ENCODE results near the gene PABPN1L. TPM values are rescaled to one million over a fixed set of nuclear protein-coding genes. Genes with fewer than 3 reads are reported as not detected.

PABPN1L gene, protein sequence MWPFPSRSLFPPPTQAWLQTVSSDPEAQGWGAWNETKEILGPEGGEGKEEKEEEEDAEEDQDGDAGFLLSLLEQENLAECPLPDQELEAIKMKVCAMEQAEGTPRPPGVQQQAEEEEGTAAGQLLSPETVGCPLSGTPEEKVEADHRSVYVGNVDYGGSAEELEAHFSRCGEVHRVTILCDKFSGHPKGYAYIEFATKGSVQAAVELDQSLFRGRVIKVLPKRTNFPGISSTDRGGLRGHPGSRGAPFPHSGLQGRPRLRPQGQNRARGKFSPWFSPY
- polyA plus RNA-seq (ENCODE audit: insufficient read length in 12 of 12) = under 1 TPM in 1 of 12 donors, not detected in 11; 0.47 TPM
- long read RNA-seq, donor 1 = 0 reads
- long read RNA-seq, donor 2 = 0 reads
- long read RNA-seq, donor 3 = 0 reads
- long read RNA-seq, donor 4 = 0 reads
- long read RNA-seq, donor 5 = 0 reads
- long read RNA-seq, donor 6 = 0 reads
- long read RNA-seq, donor 7 = 0 reads
- long read RNA-seq, donor 8 = 0 reads
- long read RNA-seq, donor 9 = 0 reads
- long read RNA-seq, donor 10 = 0 reads
- long read RNA-seq, donor 11 = 0 reads

DNA sequence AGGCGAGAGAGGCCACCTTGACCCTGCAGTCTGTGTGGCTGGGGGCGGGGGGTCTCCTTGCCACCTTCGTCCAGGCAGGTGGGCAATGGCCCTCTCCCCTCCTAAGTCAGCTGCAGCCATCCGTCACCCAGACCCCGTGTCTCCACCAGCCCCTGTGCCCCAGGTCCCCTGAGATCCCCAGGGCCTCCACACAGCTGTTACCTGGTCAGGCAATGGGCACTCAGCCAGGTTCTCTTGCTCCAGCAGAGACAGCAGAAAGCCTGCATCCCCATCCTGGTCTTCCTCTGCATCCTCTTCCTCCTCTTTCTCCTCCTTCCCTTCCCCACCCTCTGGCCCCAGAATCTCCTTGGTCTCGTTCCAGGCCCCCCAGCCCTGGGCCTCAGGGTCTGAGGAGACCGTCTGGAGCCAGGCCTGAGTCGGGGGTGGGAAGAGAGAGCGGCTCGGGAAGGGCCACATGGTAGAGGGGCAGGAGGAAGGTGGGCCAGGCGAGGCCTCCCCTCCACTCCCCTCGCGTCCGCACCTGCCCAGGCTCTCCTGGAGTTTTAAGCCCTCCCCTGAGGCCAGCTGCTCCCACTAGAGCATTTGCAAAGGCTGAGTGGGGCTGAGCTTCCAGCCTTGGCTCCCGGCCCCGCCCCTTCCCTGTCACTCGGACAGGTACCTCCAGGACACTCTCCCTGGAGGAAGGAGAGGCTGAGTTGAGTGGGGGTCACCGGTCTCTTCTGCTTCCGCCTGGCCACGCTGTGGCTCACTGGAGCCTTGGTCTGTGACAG, at the start of gene PABPN1L:
PABPN1L (minus strand) TSS at position 510 of the 770 bp plus-strand sequence; CDS start at position 456, 54 bp downstream.
- DNase-seq = no peak

DNA sequence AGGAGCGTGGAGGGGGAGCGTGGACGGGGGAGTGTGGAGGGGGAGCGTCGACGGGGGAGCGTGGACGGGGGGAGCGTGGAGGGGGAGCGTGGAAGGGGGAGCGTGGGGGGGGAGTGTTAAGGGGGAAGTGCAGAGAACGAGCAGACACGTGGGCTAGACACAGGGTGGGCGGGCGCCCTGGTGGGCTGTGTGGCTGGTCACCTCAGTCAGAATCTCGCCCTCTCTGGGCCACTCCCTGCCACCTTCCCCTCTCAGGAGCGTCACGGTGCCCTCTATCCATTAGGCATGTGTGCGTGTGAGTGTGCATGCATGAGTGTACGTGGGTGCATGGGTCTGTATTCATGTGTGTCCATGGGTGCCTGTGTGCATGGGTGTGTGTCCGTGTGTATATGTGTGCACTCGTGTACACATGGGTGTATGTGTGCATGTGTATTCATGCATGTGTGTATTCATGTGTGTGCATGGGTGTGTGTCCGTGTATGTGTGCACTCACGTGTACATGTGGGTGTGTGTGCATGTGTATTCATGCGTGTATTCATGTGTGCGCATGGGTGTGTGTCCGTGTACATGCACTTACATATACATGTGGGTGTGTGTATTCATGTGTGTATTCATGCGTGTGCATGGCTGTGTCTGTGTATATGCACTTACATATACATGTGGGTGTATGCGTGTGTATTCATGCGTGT, 49.3 kb upstream of the PABPN1L start:
- no peak for DNase-seq

DNA sequence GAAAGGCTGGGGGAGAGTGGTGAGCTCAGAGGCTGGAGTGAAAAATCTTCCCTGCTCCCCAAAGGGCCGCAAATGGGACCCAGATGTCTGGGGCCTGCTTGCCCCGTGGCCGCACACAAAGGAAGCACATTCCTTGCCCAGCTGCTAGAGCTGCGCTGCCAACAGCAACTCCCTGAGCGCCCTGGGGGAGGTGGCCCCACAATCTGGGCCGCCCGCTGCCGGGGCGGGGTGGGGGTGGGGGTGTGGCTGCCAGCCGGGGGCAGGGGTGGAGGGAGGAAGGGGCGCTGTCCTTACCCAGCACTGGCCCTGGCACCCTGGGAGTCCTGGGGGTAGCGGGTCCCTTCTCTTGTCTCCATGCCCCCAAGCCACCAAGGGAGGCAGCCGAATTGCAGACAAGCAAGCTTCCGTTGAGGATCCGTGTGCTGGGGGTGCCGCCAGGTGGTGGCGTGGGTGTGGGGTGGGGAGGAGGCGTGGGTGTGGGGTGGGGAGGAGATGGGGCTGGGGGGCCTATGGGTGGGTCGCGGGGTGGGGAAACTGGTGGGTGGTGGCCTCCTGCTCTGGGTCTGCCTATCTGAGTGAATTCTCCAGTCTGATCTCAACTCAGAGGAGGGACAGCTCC, 48.4 kb upstream of the PABPN1L start:
- no peak for DNase-seq

DNA sequence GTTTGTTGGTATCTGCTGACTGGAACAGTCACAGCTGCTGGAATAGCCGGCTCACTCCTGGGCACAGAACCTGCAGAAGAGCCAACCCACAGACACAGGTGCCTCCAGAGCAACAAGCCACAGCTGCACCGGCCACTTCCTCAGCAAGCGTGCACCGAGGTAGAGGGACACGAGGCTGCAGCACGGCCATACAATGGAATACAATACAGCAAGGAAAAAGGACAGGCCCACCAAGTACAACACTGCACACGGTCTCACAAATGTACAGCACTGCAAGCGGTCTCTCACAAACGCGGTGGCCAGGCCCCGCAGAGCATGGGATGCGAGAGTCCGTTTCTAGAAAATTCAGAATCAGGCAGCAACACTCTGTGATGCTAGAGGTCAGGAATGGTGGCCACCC, 47.4 kb upstream of the PABPN1L start:
- no peak for DNase-seq

DNA sequence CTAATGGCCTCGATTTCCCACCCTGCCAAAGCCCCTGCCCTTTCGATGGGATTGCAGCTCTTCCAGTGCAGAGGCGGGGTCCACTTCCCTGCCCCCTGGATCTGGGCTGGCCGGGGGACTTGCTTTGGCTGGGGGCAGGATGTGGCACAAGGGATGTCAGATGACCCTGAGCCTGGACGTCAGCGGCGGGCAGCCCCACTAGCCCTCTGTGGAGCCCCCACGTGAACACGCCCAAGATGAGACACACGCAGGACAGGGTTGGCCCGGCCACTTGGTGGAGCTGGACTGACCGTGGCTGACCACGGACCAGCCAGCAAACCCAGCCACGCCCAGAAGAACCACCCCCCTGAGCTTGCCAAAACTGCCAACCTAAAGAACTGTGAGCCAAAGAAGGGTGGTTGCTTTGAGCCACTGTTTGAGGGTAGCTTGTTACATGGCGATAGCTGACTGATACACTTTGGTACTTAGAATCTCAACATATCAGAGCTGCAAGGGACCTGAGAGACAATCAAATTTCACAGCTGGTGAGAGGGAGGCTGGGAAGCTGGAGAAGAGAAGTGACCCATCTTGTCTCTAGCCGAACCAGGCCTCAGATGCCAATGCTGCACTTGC, 46.6 kb upstream of the PABPN1L start:
- DNase-seq = no peak

DNA sequence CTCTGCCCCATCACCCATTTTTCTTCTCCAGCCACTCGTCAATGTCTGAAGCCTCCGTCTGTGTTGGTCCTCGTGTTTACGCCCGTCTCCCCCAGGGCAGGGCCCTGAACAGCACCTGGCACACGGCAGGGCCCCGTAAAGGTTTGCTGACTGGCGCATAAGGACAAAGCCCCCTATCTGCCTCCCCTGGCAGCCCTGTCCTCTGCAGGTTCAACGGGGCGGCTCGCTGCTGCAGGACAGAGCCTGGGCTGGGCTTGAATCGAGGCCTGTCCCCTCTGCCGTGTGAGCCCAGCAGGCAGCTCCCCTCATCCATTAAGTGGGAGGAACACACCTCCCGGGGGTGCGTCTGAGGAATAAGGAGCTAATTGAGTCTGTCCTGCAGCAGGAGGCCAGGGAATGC, 46.1 kb upstream of the PABPN1L start:
- no peak for DNase-seq

DNA sequence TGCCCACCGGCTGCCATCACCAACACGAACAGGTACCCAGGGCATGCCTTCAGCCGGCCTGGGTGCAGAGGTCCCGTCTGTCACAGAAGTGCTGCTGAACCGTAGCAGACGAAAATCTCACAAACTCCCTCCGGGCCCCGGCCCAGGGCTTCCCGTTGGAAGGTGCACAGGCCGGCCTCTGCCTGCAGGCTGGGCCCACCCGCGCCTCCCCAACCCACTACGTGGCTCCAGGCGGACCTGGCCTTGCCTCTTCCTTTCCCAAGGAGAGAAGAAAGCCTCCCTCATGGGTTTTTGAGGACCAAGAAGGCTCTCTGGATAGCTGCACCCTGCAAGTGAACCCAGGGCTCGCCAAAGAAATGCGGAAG, 45.5 kb upstream of the PABPN1L start:
- DNase-seq = no peak

DNA sequence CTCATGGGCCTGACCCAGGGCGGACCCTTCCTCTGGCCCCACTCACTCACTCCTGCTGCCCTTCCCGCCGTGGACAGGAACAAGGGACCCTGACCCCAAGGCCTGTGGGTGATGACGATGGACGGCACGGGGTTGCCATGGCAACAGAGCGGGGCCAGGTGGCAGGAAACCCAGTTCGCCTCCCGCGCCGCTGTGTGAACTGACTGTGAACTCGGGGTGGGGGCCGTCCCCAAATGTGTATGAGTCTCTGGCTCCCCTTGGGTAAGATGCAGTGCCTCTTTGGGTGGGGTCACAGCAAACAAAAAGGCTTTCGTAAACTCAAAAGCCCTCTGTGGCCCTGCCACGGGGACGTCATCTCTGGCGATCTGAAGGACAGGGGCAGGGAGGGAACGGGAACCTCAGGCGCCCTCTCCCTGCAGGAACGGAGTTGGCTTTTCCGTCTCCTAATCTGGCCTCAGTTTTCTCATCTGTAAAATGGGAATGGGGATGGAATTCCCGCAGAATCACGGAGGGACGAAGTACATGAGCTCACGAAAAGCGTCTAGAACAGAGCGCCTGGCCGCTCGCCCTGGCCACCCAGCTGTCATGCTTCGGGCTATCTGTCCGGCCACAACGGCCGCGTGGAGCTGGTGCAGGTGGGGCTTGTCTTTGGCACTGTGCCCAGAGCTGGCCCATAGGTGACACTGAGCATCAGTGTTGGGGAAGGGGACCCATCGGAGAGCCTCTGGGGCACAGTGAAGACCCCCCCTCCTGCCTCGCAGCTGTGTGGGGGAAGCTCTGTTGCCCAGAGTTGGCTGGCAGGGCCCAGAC, 44.9 kb upstream of the PABPN1L start:
- DNase-seq = no peak

DNA sequence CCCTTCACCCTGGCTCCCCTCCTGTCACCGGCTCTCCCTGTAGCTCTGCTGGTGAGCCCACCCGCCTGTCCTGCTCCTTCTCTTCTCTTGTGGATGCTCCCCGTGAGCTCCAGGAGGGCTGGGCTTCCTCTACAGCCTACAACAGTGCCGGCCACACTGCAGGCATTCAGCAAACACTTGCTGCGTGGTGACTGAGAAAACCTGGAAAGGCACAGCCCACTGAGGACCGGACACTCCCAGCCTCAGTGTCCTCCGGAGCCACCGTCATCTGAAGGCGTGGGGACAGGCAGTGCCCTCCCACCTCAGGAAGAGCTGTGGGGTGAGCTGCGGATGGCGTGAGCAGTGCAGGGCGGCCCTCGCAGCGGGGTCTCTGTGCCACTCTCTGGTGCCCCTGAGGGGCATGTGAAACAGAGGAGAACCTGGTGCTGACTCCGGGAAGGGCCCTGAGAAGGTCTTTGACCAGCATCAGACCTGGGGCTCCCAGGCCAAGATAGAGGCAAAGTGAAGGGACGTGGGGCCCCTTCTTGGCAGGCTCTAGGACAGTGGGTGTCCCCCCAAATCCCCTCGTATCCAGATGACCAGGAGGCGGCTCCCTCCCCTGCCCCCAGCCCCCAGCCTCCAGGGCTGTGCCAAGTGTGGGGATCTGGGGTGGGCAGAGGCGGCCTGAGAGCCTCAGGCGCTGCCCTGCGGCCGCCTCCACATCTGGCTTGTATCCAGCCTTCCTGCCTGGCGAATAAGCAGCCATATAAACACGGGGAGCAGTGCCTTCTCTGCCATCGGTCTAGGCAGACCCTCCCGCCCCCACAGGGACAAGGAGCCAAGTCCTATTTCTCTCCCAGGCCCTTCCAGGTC, 44.0 kb upstream of the PABPN1L start:
- DNase-seq = no peak

DNA sequence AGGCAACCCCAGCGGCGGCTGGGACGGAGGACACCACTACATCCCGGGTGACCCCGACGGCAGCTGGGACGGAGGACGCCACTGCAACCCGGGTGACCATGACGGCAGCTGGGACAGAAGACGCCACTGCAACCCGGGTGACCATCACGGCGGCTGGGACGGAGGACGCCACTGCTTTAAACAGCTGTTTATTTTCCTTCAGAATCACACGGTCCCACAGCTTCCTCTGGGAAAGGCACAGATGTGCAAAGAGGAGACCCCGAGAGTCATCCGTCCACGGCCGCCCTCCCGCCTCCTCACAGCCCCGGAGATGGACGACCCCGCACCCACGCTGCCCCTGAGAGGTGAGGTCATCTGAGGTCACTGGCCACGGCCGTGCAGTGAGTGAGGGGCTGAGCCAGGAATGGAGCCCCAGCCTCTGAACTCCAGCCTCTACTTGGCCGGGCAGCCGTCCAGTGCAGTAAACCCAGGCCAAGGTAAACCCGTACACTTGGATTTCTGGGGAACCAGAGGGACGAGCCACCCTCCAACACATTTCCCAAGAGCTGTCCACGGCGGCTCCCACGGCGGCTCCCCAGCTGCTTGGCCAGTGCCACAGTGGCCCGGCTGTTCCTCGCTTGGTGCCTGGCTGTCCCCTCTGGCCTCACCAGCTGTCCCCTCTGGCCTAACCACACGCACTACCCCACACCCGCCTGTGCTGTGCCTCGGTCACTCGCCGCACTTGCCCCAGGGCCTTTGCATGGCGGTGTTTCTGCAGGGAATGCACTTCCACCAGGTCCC, 43.2 kb upstream of the PABPN1L start:
- no peak for DNase-seq

DNA sequence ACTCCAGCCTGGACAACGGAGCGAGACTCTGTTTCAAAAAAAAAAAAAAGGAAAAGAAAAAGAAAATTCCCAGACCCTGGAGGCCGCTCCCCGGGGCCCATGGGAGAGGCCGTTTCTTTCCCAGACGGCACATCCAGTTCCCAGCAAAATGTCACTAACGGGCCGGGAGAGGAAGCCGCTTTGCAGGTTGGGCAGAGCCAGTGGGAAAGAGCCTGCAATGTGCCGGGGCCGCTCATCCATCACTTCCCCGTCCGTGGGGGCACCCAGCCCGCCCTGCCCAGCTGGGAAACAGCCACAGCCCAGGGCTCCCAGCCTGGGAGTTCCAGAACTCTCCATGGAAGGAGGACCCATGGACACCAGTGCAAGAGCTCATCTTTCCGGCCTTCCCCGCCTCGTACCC, 41.8 kb upstream of the PABPN1L start:
- no peak for DNase-seq

DNA sequence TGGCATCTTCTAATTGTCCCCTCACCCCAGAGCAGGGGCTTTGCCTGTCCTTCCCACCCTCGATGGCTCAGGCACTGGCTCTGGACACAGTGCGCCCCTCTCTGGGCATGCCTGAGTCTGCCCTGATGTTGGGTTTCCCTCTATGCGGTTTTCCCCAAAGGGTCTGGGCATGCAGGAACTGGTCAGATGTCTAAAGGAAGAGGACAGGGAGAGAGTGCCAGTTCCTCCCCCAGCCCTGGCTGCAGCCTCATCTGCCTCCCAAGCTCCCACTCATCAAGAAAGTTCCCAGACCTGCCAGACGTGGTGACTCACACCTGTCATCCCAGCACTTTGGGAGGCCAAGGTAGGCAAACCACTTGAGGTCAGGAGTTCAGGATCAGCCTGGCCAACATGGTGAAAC, 41.3 kb upstream of the PABPN1L start:
- DNase-seq = no peak

DNA sequence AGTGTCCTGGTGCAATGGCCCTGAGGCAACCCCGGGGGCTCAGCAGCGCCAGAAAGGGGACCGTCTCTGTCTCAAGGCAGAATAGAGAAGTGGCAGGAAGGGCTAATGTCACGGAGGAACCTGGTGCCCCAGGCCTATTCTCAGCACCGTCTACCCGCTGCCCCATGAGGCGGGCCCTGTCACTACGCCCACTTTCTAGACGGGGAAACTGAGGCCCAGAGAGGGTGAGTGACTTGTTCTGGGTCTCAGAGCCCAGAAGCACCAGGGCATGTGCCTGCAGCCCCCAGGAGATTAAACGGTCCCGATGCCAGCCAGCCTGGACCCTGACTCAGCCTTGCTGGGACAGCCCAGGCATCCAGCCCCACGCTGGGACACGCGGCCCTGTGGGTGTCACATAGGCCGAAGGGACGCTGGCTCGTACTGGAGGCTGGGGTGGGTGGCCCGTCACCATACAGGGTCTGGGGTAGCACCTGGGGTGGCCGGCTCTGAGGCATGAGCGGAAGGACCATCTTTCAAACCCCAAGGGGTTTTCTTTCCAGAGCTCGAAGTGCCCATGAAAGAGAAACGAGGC, 40.2 kb upstream of the PABPN1L start:
- DNase-seq = no peak

DNA sequence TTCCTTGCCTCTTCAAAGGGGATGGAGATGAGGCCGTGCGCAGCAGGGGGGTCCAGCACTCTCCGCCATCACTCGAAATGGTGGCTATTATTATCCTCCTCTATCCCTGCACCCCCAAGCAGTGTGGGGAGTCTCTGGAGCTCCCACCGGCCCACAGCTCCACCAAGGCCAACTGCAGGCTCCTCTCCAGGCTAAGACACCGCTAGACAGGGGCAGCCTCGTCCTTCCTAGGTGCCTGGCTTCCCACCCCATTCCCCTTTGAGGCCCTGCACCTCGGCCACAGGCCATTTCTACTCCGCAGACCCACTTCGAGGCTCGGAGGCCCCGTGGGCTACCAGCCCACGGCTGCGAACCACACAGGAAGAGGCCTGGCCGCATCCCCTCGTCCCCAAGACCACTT, 39.6 kb upstream of the PABPN1L start:
- no peak for DNase-seq

DNA sequence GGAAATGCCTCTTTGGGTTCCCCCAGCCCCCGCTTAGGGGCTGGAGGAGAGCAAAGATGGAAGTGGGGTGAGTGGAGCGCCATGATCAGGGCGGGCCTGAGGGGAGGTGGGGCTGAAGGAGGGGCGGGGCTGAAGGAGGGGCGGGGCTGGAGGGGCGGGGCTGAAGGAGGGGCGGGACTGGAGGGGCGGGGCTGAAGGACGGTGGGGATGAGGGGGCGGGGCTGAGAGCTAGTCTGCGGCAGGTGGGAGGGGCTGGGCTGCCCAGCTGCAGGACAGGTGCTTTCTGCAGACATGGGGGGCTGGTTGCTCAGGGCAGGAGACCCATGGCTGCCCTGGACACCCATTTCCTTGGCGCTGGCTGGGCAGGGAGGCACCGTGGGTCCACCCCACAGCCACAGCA, 39.1 kb upstream of the PABPN1L start:
- no peak for DNase-seq

DNA sequence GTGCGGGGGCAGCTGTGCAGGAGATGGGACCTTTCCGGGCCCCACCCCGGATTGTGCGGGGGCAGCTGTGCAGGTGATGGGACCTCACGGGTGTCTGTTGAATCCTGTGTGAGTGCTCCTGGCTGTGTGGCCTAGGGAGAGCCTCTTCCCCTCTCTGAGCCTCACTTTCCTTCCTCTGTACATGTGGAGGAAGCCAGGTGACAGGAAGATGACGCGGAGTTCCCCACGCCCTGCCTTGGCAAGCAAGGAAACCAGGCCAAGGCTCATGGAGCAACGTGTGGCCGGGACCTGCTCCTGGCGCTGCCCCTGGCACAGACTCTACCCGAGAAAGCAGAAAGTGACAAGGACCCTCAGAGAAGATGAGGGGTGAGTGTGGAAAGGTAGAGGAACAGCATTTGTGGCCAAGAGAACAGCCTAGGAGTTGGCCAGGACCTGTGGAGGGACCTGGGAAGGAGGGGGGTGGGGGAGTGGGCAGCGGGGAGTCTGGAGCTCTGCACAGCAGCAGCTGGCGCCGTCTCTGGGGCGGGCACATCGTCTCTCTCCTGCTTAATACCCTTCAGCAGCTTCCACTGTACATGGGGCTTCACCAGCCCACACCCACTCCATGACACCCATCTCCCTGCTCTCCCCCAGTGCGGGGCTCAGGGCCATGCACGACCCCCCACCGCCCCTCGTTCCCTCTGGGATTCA, 38.4 kb upstream of the PABPN1L start:
- no peak for DNase-seq

DNA sequence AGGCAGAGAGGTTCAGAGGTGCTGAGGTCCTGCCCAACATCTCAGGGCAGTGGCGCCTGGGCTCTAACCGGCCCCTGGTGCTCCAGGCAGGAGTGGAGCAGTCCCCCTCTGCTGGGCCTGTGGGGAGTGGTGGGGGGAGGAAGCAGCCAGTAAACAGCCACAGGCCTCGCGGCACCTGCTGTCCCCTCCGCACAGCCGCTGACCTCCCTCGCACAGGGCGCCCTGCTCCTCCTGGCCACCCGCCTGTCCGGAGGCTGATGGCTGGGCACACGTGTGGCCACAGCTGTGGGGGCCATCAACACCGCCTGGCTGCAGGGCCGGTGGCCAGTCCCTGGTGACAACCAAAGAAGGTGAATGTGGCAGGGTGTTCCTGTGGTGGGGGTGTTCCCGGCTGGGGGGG, 36.8 kb upstream of the PABPN1L start:
- DNase-seq = no peak

DNA sequence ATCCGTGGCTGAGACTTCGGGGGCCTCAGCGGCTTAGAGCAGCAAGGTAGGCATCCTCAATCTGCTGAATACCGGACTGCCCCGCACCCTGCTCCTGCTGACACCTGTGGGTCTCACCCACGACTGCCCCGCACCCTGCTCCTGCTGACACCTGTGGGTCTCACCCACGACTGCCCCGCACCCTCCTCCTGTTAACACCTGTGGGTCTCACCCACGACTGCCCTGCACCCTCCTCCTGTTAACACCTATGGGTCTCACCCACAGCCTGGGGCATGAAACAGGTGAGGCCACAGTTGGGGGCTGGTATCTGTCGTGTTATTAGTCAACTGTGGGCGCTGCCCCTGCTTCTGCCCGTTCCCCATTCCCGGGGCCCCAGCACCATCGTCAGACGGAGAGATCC, 36.3 kb upstream of the PABPN1L start:
- no peak for DNase-seq
